Lung microvascular endothelial cell (primary cell): Measurements from ENCODE around the gene PTPRN. TPM values are rescaled to one million over a fixed set of nuclear protein-coding genes. Genes with fewer than 3 reads are reported as not detected.

Source experiments
- DNase-seq, 2 donors: peaks; one replicate each; pipeline versions ENCODE4 v3.0.0 to v3.0.0-alpha.2; 2010; ENCODE audit warnings: low read depth in 2 of 2
- total RNA-seq: library from RNA; depleted of rRNA; stranded (reverse); fragments of >200 nt; gene quantifications from 2 replicates; pipeline ENCODE4 v1.2.1, GENCODE V29; 2014

PTPRN gene
- total RNA-seq, 1 donor from 2014 or later: not detected

DNA sequence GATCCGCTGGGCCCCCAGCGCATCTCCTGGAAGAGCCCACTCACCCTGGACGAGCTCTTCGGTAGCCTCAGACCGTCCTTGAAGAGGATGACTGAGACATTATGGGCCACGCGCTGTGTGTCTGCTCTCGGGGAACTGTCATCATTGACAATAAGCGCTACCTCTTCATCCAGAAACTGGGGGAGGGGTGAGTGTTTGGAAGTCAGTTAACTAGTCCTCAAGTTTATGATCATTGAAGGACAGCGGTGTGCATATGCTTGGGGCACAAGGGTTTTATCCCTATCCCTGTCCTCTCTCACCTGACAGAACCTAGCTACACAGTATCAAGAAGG is 63.3 kb downstream of the PTPRN start:
- peak in 1 of 2 donors; percentile 12 for DNase-seq

DNA sequence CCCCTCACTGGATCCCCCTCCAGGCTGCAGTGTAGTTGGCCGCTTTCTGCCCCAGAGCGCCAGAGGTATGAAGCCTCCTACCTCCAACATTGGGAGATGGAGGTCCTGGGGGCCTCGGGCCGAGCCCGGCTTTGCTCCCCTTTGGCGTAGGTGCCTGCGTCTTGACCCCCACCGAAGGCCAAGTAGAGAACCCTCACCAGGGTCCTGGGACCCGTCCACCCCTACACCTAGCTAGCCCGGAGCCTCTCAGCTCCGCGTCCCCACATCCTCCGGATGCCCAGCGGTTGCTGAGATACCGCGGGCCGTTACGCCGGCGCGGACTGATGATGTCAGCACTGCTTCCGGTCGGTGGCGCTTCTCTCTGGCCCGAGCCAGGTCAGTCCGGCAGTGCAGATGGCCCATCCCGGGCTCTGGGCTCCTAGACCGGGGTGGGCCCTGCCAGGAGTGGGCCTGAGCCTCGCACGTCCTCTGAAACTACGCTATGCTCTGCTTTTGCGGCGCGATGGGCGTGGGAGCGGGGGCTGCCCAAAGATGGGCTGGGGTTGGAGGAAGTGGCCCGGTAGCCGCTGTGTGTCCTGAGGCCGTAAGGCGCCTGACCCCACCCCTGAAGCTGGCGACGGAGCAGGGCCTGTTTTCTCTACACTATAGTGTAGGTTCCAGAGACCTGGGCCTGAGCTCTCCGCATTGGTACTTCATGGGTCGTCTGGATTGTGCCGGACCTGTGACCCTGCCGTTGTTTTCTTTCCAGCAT is 63.9 kb downstream of the PTPRN start, which contains the start of the genes GLB1L and STK16:
TSS of gene GLB1L (minus strand) at position 297 of the 751 bp plus-strand sequence. CDS start 1,871 bp downstream, outside the sequence.
TSS of gene STK16 (plus strand) at position 332 of the 751 bp plus-strand sequence. CDS start 521 bp downstream, outside the sequence.
- peak; percentile 95 to 97 for DNase-seq

- DNase-seq: no peak
These were observed 64.4 kb downstream of the PTPRN start for GRCh38 chr2:219244789-219245147.

GRCh38 chr2:219243291-219243761 is 65.9 kb downstream of the PTPRN start:
- no peak for DNase-seq

Other genes with a start within 250 kb of the PTPRN start
- not detected in 2 replicates for gene IHH, start 248.5 kb downstream of the PTPRN start, total RNA-seq
- gene NHEJ1, start 148.6 kb downstream of the PTPRN start, total RNA-seq: 12.6 and 13.1 TPM in 2 replicates
- 0.44 and 2.0 TPM in 2 replicates for gene SLC23A3, start 139.4 kb downstream of the PTPRN start, total RNA-seq
- gene CNPPD1, start 132.5 kb downstream of the PTPRN start, total RNA-seq: 15.5 and 26.4 TPM in 2 replicates
- 41.2 and 57.7 TPM in 2 replicates for gene RETREG2, start 131.1 kb downstream of the PTPRN start, total RNA-seq
- gene ZFAND2B, start 102.6 kb downstream of the PTPRN start, total RNA-seq: 15.9 and 25.2 TPM in 2 replicates
- 19.4 and 39.1 TPM in 2 replicates for gene ABCB6, start 90.4 kb downstream of the PTPRN start, total RNA-seq
- 29.4 and 43.3 TPM in 2 replicates for gene ATG9A, start 79.8 kb downstream of the PTPRN start, total RNA-seq
- gene ANKZF1, start 79.6 kb downstream of the PTPRN start, total RNA-seq: 12.4 and 21.2 TPM in 2 replicates
- gene GLB1L, start 64.0 kb downstream of the PTPRN start, total RNA-seq: 2.8 and 4.4 TPM in 2 replicates
- gene STK16, start 63.9 kb downstream of the PTPRN start, total RNA-seq: 11.3 and 13.9 TPM in 2 replicates
- gene TUBA4B, start 56.2 kb downstream of the PTPRN start, total RNA-seq: not detected in 2 replicates
- gene TUBA4A, start 55.5 kb downstream of the PTPRN start, total RNA-seq: 9.5 and 12.9 TPM in 2 replicates
- gene DNAJB2, start 30.0 kb downstream of the PTPRN start, total RNA-seq: 15.0 and 28.0 TPM in 2 replicates
- not detected in 2 replicates for gene RESP18, start 23.3 kb upstream of the PTPRN start, total RNA-seq
- gene DNPEP, start 78.5 kb upstream of the PTPRN start, total RNA-seq: 38.4 and 52.2 TPM in 2 replicates
- gene DES, start 109.0 kb upstream of the PTPRN start, total RNA-seq: 0.20 TPM in 1 of 2 replicates, not detected in the other
- under 0.01 TPM in 2 replicates for gene SPEG, start 125.4 kb upstream of the PTPRN start, total RNA-seq
- 21.1 and 22.2 TPM in 2 replicates for gene GMPPA, start 189.5 kb upstream of the PTPRN start, total RNA-seq
- gene ASIC4, start 205.1 kb upstream of the PTPRN start, total RNA-seq: not detected in 2 replicates
- 0.40 and 0.44 TPM in 2 replicates for gene CHPF, start 234.4 kb upstream of the PTPRN start, total RNA-seq
- gene TMEM198, start 234.6 kb upstream of the PTPRN start, total RNA-seq: not detected in 2 replicates